AG09309 (cell line): ENCODE measurements around the gene RHOA.
"Not testable (repeated sequence)": the region's sequence is repeated elsewhere in the genome, so short reads cannot be mapped to it uniquely, and the experiment has no call there.

Source experiments
- DNase-seq: peaks from one replicate; pipeline ENCODE4 v3.0.0-alpha.2; 2010; ENCODE audit warnings: low read depth
- H3K4me3 ChIP-seq: 2 replicates; pipeline ENCODE4 v1.5.1; 2011; ENCODE audit warnings: mild to moderate bottlenecking, low read depth, low read length, moderate library complexity; ENCODE audit not compliant: control insufficient read depth
- TF ChIP-seq, protein P1 (sequence below): IDR thresholded peaks from 2 replicates; pipeline ENCODE4 v1.5.1; 2011; ENCODE audit warnings: mild to moderate bottlenecking, low read depth, low read length, inconsistent platforms; ENCODE audit not compliant: insufficient read depth, control insufficient read depth; ENCODE audit errors: missing control alignments

The RHOA gene

DNA sequence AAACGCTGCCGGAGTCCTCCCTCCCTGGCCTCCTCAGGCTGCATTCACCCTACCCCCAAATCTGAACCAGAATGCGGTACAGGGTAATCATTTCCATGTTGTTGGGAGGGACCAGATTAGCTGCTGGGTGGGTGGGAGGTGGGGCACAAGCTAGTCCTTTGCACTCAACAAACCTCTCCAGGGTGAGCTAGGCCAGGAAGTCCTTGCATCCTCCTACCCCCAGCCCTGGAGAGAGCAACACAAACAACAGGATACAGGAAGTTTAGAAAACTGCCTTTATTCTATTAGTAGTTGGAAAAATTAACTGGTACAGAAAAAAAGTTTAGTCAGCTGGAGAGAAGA is 52.9 kb downstream of the RHOA start:
- TF ChIP-seq, protein P1, sequence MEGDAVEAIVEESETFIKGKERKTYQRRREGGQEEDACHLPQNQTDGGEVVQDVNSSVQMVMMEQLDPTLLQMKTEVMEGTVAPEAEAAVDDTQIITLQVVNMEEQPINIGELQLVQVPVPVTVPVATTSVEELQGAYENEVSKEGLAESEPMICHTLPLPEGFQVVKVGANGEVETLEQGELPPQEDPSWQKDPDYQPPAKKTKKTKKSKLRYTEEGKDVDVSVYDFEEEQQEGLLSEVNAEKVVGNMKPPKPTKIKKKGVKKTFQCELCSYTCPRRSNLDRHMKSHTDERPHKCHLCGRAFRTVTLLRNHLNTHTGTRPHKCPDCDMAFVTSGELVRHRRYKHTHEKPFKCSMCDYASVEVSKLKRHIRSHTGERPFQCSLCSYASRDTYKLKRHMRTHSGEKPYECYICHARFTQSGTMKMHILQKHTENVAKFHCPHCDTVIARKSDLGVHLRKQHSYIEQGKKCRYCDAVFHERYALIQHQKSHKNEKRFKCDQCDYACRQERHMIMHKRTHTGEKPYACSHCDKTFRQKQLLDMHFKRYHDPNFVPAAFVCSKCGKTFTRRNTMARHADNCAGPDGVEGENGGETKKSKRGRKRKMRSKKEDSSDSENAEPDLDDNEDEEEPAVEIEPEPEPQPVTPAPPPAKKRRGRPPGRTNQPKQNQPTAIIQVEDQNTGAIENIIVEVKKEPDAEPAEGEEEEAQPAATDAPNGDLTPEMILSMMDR, result no peak
- no peak for DNase-seq
- peak overlapping the region; percentile 68 for H3K4me3 ChIP-seq

DNA sequence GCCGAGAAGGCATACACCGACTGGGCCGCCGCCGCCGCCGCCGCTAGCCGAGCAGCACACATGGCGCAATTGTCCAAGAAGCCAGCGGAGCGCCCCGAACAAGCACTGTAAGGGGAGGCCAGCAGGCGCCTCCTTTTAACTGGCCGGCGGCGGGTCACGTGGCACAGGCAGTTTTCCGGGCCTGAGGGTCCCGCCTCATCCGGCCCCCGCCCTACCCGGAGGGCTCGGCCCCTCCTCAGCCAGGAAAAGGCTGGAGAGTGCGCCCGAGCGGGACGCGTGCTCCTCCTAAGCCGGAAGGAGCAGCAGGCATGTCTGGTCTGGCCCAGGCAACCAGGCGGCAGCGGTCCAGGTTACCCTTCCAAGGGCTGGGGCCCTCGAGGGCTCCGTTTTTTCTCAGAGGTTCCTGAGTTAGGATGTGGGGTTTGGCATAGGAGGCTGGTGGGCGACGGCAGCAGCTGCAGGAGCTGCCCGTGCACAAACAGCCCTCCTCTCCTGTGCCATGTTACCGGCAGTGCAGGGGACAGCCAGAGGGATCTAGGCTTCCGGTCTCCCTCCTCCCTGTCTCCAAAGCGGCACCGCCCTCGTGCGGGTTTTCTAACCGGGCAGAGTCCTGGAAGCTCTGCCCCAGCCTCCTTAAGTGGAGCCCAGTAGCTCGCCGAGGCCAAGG is 53.4 kb downstream of the RHOA start, which contains the start of gene GPX1:
Gene GPX1, minus strand, starts transcription at position 137 of the 667 bp plus-strand sequence. Its CDS starts 75 bp downstream, at position 62.
- TF ChIP-seq, protein P1, result no peak
- peak; percentile 80 for DNase-seq
- peak within 1 kb of the TSS; percentile 68 for H3K4me3 ChIP-seq

DNA sequence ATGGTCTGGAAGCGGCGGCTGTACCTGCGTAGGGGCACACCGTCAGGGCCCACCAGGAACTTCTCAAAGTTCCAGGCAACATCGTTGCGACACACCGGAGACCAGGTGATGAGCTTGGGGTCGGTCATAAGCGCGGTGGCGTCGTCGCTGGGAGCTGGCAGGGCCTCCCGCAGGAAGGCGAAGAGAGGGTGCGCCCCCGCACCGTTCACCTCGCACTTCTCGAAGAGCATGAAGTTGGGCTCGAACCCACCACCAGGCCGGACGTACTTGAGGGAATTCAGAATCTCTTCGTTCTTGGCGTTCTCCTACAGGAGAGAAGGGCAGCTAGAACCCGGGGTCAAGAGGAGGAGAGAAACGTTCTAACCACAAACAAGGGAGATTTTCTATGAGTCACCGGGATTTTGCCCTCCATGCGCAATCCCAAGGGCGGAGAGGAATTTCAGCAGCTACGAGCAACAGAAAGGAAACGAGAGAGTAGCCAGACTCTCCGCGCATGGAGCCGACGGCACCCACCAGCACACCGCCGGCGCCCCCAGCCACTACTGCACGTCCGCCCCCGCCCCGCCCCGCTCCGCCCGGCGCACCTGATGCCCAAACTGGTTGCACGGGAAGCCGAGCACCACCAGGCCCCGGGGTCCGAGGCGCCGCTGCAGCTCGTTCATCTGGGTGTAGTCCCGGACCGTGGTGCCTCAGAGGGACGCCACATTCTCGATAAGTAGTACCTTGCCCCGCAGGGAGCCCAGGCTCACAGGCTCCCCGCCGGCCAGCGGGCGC is 54.1 kb downstream of the RHOA start:
- peak; percentile 68 for DNase-seq
- peak overlapping the region; percentile 68 for H3K4me3 ChIP-seq

DNA sequence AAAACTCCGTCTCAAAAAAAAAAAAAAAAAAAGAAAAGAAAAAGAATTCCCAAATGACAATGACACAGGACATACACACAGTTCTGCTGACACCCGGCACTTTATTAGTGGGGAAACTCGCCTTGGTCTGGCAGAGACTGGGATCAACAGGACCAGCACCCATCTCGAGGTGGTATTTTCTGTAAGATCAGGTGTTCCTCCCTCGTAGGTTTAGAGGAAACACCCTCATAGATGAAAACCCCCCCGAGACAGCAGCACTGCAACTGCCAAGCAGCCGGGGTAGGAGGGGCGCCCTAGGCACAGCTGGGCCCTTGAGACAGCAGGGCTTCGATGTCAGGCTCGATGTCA is 54.7 kb downstream of the RHOA start:
- not testable (repeated sequence) for DNase-seq
- peak overlapping the region; percentile 68 for H3K4me3 ChIP-seq

GRCh38 chr3:49352890-49353421 is 58.8 kb downstream of the RHOA start:
- H3K4me3 ChIP-seq, result no peak overlapping the region
- TF ChIP-seq, protein P1, result no peak
- no peak for DNase-seq

GRCh38 chr3:49352281-49352680 is 59.5 kb downstream of the RHOA start:
- DNase-seq, result no peak
- TF ChIP-seq, protein P1, result no peak
- H3K4me3 ChIP-seq, result no peak overlapping the region

- H3K4me3 ChIP-seq, result no peak overlapping the region
- peak; percentile 66 for DNase-seq
- TF ChIP-seq, protein P1, result no peak
These were observed 60.2 kb downstream of the RHOA start for GRCh38 chr3:49351521-49352011.
